Mammary epithelial cell (primary cell): ENCODE data around the gene THOC3.
"Not testable (repeated sequence)": the region's sequence is repeated elsewhere in the genome, so short reads cannot be mapped to it uniquely, and the experiment has no call there.

Source experiments
- EZH2 ChIP-seq: IDR thresholded peaks from 2 replicates; pipeline ENCODE4 v1.6.1; 2012; ENCODE audit warnings: low read length, inconsistent platforms, borderline replicate concordance
- TF ChIP-seq, protein P1 (sequence below), 2 donors: IDR thresholded peaks in 1 of 2; conservative IDR thresholded peaks in 1 of 2; 2 replicates each; pipeline ENCODE4 v1.5.1; 2011 to 2012; ENCODE audit warnings: inconsistent platforms in 2 of 2, low read length in 2 of 2, mild to moderate bottlenecking in 2 of 2, control low read depth in 1 of 2, low read depth in 1 of 2; ENCODE audit not compliant: insufficient read depth in 1 of 2; ENCODE audit errors: extremely low read depth in 1 of 2

DNA sequence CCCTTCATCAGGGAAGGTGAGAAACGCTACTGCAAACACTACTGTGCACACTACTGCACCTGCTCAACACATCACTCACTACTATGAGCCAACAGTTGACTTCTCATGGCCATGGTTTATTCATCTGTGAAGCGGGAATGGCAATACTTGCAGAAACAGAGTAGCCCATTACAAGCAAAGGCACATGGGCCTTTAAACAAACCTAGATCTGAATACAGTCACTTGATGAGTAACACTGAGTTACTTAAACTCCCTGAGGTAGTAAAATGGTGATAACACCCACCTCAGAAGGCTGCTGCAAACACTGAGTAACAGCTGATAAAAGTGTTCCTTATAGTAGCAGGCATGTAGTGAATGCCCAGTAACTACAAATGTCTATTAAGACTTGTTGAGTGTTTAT lies 9.6 kb downstream of the THOC3 start:
- not testable (repeated sequence) for TF ChIP-seq EZH2
- TF ChIP-seq, protein P1, sequence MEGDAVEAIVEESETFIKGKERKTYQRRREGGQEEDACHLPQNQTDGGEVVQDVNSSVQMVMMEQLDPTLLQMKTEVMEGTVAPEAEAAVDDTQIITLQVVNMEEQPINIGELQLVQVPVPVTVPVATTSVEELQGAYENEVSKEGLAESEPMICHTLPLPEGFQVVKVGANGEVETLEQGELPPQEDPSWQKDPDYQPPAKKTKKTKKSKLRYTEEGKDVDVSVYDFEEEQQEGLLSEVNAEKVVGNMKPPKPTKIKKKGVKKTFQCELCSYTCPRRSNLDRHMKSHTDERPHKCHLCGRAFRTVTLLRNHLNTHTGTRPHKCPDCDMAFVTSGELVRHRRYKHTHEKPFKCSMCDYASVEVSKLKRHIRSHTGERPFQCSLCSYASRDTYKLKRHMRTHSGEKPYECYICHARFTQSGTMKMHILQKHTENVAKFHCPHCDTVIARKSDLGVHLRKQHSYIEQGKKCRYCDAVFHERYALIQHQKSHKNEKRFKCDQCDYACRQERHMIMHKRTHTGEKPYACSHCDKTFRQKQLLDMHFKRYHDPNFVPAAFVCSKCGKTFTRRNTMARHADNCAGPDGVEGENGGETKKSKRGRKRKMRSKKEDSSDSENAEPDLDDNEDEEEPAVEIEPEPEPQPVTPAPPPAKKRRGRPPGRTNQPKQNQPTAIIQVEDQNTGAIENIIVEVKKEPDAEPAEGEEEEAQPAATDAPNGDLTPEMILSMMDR (conservative IDR thresholded peaks at IDR 0.05 in 1 of 2, IDR thresholded peaks at IDR 0.05 in 1 of 2; ENCODE audit: extremely low read depth in 1 of 2, insufficient read depth in 1 of 2, low read depth in 1 of 2, low read length in 2 of 2) = not testable (repeated sequence)
